CD14-positive monocyte (primary cell): ENCODE measurements around the gene ZG16B. TPM values are rescaled to one million over a fixed set of nuclear protein-coding genes. Genes with fewer than 3 reads are reported as not detected.

Experiments used
- DNase-seq, 3 donors: peaks; one replicate each; pipeline ENCODE4 v3.0.0-alpha.2; 2011 to 2022
- H2AFZ ChIP-seq: 2 replicates; pipeline ENCODE4 v1.6.0; 2012; ENCODE audit warnings: mild to moderate bottlenecking, low read depth, low read length, inconsistent platforms; ENCODE audit not compliant: insufficient read depth, poor library complexity, severe bottlenecking
- H3K27ac ChIP-seq, 2 donors: 1 replicate in 1 of 2; 2 replicates in 1 of 2; pipeline ENCODE4 v1.5.1; 2012 to 2013; ENCODE audit warnings: low read length in 2 of 2, control low read depth in 1 of 2, inconsistent platforms in 1 of 2, low read depth in 1 of 2, mild to moderate bottlenecking in 1 of 2
- H3K27me3 ChIP-seq, 2 donors: one replicate each; pipeline versions ENCODE4 v1.6.0 to v1.6.1; 2011 to 2013; ENCODE audit warnings: low read length in 2 of 2; ENCODE audit not compliant: control insufficient read depth in 2 of 2, insufficient read depth in 2 of 2
- H3K36me3 ChIP-seq, 2 donors: replicated peaks in 1 of 2; 1 replicate in 1 of 2; 2 replicates in 1 of 2; pipeline versions ENCODE4 v1.5.1 to v1.6.1; 2012 to 2013; ENCODE audit warnings: low read length in 2 of 2, control low read depth in 1 of 2, inconsistent platforms in 1 of 2, mild to moderate bottlenecking in 1 of 2; ENCODE audit not compliant: insufficient read depth in 2 of 2, control insufficient read depth in 1 of 2
- H3K4me1 ChIP-seq, 2 donors: 1 replicate in 1 of 2; 2 replicates in 1 of 2; pipeline versions ENCODE4 v1.5.1 to v1.6.1; 2012 to 2013; ENCODE audit warnings: low read length in 2 of 2, control low read depth in 1 of 2, inconsistent platforms in 1 of 2, mild to moderate bottlenecking in 1 of 2, moderate library complexity in 1 of 2; ENCODE audit not compliant: insufficient read depth in 2 of 2, control insufficient read depth in 1 of 2
- H3K4me2 ChIP-seq: replicated peaks from 2 replicates; pipeline ENCODE3; 2012; ENCODE audit warnings: low read length, moderate library complexity, mild to moderate bottlenecking; ENCODE audit not compliant: poor library complexity, severe bottlenecking; ENCODE audit errors: extremely low read depth
- H3K4me3 ChIP-seq, 3 experiments: fragments of 200-600 bp in 1 of 3; sonication (generic) in 1 of 3; replicated peaks in 1 of 3; 1 replicate in 2 of 3; 2 replicates in 1 of 3; pipeline ENCODE4 v1.5.1; 2011 to 2013; ENCODE audit warnings: low read length in 3 of 3, mild to moderate bottlenecking in 3 of 3, control low read depth in 2 of 3, low read depth in 2 of 3, inconsistent platforms in 1 of 3, moderate library complexity in 1 of 3
- H3K79me2 ChIP-seq: 2 replicates; pipeline ENCODE4 v1.6.0; 2012; ENCODE audit warnings: mild to moderate bottlenecking, control low read depth, inconsistent platforms, low read length, moderate library complexity; ENCODE audit not compliant: insufficient read depth
- H3K9ac ChIP-seq: 2 replicates; pipeline ENCODE4 v1.6.0; 2017; ENCODE audit warnings: low read length, mild to moderate bottlenecking; ENCODE audit not compliant: insufficient read depth, poor library complexity, severe bottlenecking
- H3K9me3 ChIP-seq, 2 donors: replicated peaks in 1 of 2; 1 replicate in 1 of 2; 2 replicates in 1 of 2; pipeline versions ENCODE4 v1.5.1 to v1.6.1; 2012 to 2013; ENCODE audit warnings: low read length in 2 of 2, control low read depth in 1 of 2; ENCODE audit not compliant: control insufficient read depth in 1 of 2, insufficient read depth in 1 of 2
- H4K20me1 ChIP-seq: 2 replicates; pipeline ENCODE4 v1.6.0; 2012; ENCODE audit warnings: mild to moderate bottlenecking, low read length, control low read depth, moderate library complexity; ENCODE audit not compliant: insufficient read depth
- H3K27ac Mint-ChIP-seq, 7 donors: one replicate each; pipeline ENCODE4 v1.8.0; 2020; ENCODE audit warnings: mild to moderate bottlenecking in 7 of 7, mixed read lengths in 7 of 7, moderate library complexity in 6 of 7, inconsistent platforms in 2 of 7
- H3K27me3 Mint-ChIP-seq, 3 donors: one replicate each; pipeline ENCODE4 v1.8.0; 2021 to 2022; ENCODE audit warnings: low read depth in 3 of 3, mild to moderate bottlenecking in 3 of 3, mixed read lengths in 3 of 3, moderate library complexity in 3 of 3, inconsistent platforms in 1 of 3
- H3K36me3 Mint-ChIP-seq, 2 donors: one replicate each; pipeline ENCODE4 v1.8.0; 2020; ENCODE audit warnings: mixed read lengths in 2 of 2, inconsistent platforms in 1 of 2, mild to moderate bottlenecking in 1 of 2
- H3K4me1 Mint-ChIP-seq: one replicate; pipeline ENCODE4 v1.8.0; 2020; ENCODE audit warnings: mild to moderate bottlenecking, mixed read lengths
- H3K4me3 Mint-ChIP-seq, 2 donors: one replicate each; pipeline ENCODE4 v1.8.0; 2020; ENCODE audit warnings: mild to moderate bottlenecking in 2 of 2, mixed read lengths in 2 of 2, moderate library complexity in 1 of 2
- H3K9me3 Mint-ChIP-seq, 7 donors: one replicate each; pipeline ENCODE4 v1.8.0; 2020 to 2022; ENCODE audit warnings: mixed read lengths in 7 of 7, mild to moderate bottlenecking in 6 of 7, moderate library complexity in 6 of 7, inconsistent platforms in 2 of 7
- WGBS: methylation state at CpG from one replicate; pipeline ENCODE4 v1.1.5; 2013; ENCODE audit warnings: missing lambda C conversion rate; ENCODE audit not compliant: insufficient coverage; 5-methylcytosine and 5-hydroxymethylcytosine counted together
- intact Hi-C, 2 donors: fragments of 100-400 bp; cut with micrococcal nuclease; formaldehyde crosslinking; loops; one replicate each; pipeline versions ENCODE4 v1.15.0 to v1.15.1; 2023
- polyA plus RNA-seq, 3 donors: library from polyadenylated mRNA; depleted of rRNA in 1 of 3; unstranded in 2 of 3; stranded (reverse) in 1 of 3; fragments of 300-500 nt in 2 of 3; fragments of >200 nt in 1 of 3; fragmentation: Illumina TruSeq in 2 of 3; gene quantifications; 1 replicate in 2 of 3; 2 replicates in 1 of 3; pipeline ENCODE4 v1.2.3, GENCODE V29; 2012 to 2021
- TF ChIP-seq, protein P1 (sequence below): fragments of 200-600 bp; IDR thresholded peaks from one replicate; pipeline ENCODE4 v1.8.0; 2022; ENCODE audit warnings: antibody characterized with exemption, mild to moderate bottlenecking

The ZG16B gene
- polyA plus RNA-seq, 3 donors: 6.8 to 12.9 (median 11.0) TPM

DNA sequence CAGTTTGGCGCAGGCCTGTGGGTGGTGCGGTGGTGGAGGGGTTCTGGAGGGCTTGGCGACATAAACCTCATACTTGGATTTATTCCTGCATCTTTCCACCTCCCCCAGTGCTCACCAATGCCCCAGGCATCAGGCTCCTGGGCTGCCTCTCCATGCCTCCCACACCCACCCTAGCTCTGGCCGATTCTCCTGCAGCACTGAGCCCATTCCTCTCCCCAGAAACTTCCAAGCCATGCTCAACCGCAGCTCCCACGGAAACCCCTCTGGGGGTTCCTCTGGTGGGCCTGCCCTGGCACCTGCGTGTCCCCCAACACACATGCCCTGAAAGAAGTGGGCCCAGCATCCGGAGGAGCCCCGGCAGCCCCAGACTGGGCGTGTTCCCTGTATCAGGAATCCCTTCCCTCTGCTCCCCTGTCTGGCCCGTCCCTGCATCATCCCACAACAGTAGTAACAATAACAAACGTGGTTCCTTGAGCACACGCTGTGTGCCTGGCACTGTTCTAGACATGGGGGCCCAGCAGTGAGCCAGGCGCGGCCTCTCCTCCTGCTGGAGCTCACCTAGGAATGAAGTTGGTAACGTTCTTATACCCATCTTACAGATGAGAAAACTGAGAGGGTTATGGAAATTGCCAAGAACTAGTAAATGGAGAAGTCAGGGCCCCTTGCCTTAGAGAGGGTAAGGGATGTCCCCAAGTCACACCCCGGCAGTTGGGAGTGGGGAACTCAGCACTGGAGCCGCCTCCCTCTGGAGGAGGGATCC is 10.7 kb upstream of the ZG16B start:
- peaks cover 8% of the 10 kb centered on the region for H3K4me1 Mint-ChIP-seq
- no peaks in the 10 kb centered on the region for H3K36me3 ChIP-seq
- H3K4me3 Mint-ChIP-seq: no peak overlapping the region
- 92% methylated on average over 10 of the region's 18 CpGs for WGBS
- no peak overlapping the region for H3K9ac ChIP-seq
- H4K20me1 ChIP-seq: no peaks in the 10 kb centered on the region
- H3K27ac ChIP-seq: no peak overlapping the region
- H3K4me2 ChIP-seq: no peak overlapping the region
- DNase-seq: no peak
- intact Hi-C loops: no loop called here
- TF ChIP-seq, protein P1, sequence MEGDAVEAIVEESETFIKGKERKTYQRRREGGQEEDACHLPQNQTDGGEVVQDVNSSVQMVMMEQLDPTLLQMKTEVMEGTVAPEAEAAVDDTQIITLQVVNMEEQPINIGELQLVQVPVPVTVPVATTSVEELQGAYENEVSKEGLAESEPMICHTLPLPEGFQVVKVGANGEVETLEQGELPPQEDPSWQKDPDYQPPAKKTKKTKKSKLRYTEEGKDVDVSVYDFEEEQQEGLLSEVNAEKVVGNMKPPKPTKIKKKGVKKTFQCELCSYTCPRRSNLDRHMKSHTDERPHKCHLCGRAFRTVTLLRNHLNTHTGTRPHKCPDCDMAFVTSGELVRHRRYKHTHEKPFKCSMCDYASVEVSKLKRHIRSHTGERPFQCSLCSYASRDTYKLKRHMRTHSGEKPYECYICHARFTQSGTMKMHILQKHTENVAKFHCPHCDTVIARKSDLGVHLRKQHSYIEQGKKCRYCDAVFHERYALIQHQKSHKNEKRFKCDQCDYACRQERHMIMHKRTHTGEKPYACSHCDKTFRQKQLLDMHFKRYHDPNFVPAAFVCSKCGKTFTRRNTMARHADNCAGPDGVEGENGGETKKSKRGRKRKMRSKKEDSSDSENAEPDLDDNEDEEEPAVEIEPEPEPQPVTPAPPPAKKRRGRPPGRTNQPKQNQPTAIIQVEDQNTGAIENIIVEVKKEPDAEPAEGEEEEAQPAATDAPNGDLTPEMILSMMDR: no peak
- no peaks in the 10 kb centered on the region for H3K27me3 ChIP-seq
- H3K4me1 ChIP-seq: peaks cover 0 to 6% of the 10 kb centered on the region in 2 donors
- peak overlapping the region in 1 of 7 donors; percentile 6 for H3K27ac Mint-ChIP-seq
- H3K79me2 ChIP-seq: no peaks in the 10 kb centered on the region
- H3K4me3 ChIP-seq: no peak overlapping the region
- H3K9me3 Mint-ChIP-seq: no peaks in the 10 kb centered on the region
- peaks cover 4 to 6% (median 5%) of the 10 kb centered on the region in 3 donors for H3K27me3 Mint-ChIP-seq
- H2AFZ ChIP-seq: no peak overlapping the region
- H3K9me3 ChIP-seq: no peaks in the 10 kb centered on the region
- H3K36me3 Mint-ChIP-seq: no peaks in the 10 kb centered on the region

- Mint-ChIP-seq H3K27me3 (peaks cover 4 to 6% (median 6%) of the 10 kb centered on the region in 3 donors), H3K36me3 (no peaks in the 10 kb centered on the region), H3K4me3 (no peak overlapping the region), H3K4me1 (peaks cover 8% of the 10 kb centered on the region), H3K27ac (no peak overlapping the region), H3K9me3 (no peaks in the 10 kb centered on the region)
- TF ChIP-seq, protein P1: no peak
- no peak for DNase-seq
- no peaks in the 10 kb centered on the region for H3K79me2 ChIP-seq
- peaks cover 0 to 6% of the 10 kb centered on the region in 2 donors for H3K4me1 ChIP-seq
- no peaks in the 10 kb centered on the region for H3K9me3 ChIP-seq
- H3K27ac ChIP-seq: no peak overlapping the region
- no peaks in the 10 kb centered on the region for H3K36me3 ChIP-seq
- no peak overlapping the region for H3K4me2 ChIP-seq
- H3K9ac ChIP-seq: no peak overlapping the region
- H3K27me3 ChIP-seq: no peaks in the 10 kb centered on the region
- no peak overlapping the region for H2AFZ ChIP-seq
- no peaks in the 10 kb centered on the region for H4K20me1 ChIP-seq
- intact Hi-C loops: loop anchor here (5.0 kb wide), 2 partner anchors 33 to 38 kb away; partner anchors contain the start of gene PRSS33 (in 1 of the 2)
- no peak overlapping the region for H3K4me3 ChIP-seq
- WGBS: 94% methylated on average over 14 of the region's 17 CpGs
These were observed 9.9 kb upstream of the ZG16B start for GRCh38 chr16:2819939-2820835.
